HG02885 (cell line): ENCODE results near the gene CTXN1.
"Not testable (repeated sequence)": the region's sequence is repeated elsewhere in the genome, so short reads cannot be mapped to it uniquely, and the experiment has no call there.

Experiments
- ATAC-seq: cut with Tn5 transposase; IDR thresholded peaks from one replicate; pipeline ENCODE4 v1.9.1; 2021; ENCODE audit warnings: mild to moderate bottlenecking; ENCODE audit not compliant: unreplicated experiment, poor library complexity

Gene CTXN1

GRCh38 chr19:7927605-7928333 lies 1.8 kb upstream of the CTXN1 start:
- no peak for ATAC-seq

GRCh38 chr19:7926727-7927604 lies 1.0 kb upstream of the CTXN1 start:
- no peak for ATAC-seq

DNA sequence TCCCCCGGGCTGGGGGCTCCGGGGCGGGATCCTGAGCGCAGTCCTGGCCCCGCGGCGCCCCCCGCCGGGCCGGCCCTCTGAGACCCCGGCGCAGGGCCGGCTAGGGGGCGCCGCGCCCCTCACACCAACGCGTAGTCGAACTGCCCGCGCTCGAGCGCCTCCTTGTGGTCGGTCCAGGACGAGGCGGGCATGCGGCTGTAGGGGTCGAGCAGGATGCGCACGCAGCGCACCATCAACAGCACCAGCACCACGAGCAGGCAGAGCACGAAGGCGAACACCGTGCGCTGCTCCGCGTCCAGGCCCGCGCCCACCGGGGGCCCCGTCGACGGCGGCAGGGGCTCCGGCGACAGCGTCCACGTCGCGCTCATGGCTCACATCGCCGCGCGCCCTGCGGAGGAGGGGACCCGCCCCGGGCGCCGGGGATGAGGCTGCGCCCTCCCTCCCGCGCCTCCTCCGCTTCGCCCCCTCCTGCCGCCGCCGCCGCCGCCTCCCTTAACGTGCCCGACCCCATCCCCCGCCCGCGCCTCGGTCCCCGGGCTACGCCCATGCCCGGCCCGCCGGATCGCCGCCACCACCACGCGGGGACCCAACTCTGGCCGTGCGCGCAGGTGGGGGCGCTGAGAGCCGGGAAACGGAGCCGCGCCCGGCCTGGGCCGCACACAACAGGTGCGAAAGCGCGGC lies 624 bp downstream of the CTXN1 start:
- ATAC-seq = peak; percentile 28

DNA sequence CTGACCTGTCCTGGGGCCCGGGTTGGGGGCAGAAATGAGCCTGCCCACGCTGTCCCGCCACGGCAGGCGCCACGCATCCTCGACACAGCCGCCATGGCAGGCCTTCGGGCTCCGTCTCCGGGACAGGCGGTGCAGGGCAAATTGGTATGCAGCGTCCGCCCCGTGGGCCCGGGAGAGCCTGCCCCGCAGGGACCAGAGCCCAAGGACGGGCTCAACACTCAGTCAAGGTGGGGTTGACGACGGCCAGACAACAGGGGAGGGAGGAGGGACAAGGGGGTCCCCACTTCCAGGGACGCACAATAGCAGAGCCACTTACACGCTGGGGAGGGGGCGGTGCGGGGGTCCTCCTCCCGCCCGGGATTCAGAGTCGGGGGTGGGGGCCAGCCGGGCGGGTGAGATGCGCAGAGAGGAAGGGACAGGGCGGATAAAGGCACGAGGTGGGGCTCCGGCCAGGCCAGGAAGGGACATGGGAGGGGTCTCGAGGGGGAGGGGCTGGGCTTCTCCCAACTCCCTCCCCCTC lies 1.2 kb downstream of the CTXN1 start:
- ATAC-seq = no peak

GRCh38 chr19:7924241-7924640 lies 1.7 kb downstream of the CTXN1 start:
- no peak for ATAC-seq

DNA sequence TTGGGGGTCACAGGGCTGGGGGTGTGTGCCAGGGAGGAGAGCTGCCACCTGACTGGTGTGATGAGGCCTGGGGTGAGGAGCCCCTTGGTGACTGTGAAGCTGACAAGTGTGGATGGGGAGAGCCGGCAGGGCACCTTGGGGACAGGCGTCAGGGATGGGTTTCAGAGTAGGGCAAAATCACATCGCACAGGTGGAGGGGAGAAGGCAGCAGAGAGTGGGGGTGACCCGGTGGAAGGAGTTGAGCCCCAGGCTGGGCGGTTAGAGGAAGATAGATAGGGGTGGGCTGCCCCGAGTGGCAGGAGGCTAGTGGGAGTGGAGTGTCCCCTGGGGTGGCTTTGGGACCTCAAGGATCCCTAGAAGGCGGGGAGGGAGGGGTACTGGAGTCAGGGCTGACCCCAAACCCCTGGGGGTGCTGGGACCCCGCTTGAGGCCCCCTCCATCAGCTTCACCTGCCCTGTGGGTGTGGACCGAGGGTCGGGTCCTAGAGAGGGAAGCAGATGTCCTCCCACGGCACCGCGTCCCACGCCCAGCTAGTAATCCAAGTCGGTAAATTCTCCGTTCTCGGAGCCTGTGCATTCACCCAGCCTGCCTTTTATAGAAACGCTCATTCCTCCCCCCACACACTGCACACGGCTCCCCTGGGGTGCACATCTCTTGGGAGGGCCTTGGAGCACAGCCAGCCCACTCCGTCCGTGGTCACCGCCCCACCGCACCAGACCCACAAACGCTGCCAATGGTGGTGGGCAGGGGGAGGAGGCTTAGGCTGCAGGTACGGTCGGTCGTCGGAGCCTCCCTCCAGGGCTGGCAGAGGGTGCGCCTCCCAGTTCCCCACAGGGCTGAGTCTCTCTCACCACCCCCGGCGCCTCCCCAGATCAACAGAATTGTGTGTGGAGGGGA lies 2.4 kb downstream of the CTXN1 start:
- no peak for ATAC-seq

DNA sequence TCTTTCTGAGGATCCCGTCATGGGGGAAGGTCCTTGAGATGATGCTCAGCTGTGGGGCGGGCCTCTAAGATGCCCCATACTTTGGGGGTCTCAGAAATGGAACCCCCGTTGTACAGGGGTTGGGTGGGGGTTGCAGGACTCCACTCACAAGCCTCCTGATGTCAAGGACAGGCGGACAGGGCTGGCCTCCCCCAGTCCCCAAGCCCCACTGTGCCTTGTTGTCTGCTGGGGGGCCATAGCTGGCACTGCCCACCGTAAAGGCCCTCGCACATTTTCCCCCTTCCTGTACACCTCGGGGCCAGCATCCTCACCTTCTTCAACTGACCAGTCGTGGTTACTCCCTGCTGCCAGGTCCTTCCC lies 3.1 kb downstream of the CTXN1 start:
- no peak for ATAC-seq

GRCh38 chr19:7921967-7922835 lies 3.7 kb downstream of the CTXN1 start:
- ATAC-seq = no peak

DNA sequence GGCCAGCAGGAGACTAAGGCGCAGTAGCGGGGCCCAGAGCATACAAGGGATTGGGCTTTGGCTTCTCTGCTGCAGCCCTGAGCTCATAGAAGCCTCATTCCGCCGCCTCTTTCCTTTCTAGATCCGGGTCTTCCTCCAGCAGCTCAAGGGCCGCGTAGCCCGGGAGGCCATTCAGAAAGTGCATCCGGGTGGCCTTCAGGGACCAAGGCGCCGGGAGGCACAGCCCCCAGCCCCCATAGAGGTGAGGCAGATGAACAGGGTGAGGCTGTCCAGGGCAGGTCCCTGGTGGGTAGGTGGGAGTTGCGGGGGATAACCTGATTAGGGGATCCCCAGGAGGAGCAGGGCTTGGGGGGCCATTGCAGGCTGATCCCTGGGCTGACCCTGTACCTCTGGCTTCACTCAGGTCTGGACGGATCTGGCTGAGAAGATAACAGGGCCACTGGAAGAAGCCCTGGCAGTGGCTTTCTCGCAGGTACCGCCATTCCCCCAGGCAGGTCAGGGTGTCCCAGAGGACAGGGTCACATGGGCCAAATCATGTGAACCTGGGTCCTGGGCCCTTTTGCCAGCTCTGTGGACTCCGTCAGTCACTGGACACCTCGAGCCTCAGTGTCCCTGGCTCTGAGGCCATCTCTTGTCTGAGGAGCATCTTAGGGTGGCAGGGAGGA lies 4.5 kb downstream of the CTXN1 start:
- no peak for ATAC-seq

GRCh38 chr19:7920519-7921301 lies 5.2 kb downstream of the CTXN1 start:
- ATAC-seq = peak; percentile 54

- ATAC-seq = peak; percentile 59
Measured at GRCh38 chr19:7919610-7920518, 6.1 kb downstream of the CTXN1 start, which contains the start of gene SNAPC2. TSS of gene SNAPC2 (plus strand) at chr19:7920338. CDS start at chr19:7920367, 29 bp downstream.

DNA sequence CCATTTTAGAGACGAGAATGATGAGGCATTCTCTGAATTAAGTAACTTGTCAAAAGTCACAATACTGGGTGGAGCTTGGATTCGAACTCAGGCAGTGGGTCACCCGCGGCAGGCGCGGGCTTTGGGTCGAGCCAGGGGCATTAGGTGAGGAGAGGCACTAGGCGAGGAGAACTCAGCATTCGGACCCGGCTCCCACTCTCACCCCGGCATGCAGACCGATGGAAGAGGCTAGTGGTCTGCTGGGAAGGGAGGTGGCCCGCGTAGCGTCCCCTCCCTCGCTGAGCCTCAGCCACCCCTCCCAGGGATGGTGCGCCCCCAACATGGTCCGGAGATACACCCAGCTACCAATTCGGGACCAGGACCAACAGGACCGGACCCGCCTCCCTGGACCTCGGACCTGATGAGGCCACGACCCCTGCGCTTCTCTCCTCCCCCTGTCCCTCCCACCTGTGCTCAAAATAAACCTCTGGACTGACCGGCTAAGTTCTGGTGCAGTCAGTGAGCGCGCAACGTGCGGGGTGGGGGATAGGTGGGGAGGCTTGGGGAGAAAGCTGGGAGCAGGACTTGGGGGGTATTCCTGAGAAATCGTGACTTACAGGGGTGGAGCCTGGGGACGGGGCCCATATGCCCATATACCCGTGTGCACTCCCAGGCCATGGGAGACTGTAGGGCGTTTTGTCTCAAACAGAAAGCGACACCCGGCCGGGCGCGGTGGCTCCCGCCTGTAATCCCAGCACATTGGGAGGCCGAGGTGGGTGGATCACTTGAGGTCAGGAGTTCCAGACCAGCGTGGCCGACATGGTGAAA lies 7.1 kb downstream of the CTXN1 start:
- ATAC-seq = no peak

GRCh38 chr19:7918062-7918614 lies 7.8 kb downstream of the CTXN1 start:
- ATAC-seq = not testable (repeated sequence)

DNA sequence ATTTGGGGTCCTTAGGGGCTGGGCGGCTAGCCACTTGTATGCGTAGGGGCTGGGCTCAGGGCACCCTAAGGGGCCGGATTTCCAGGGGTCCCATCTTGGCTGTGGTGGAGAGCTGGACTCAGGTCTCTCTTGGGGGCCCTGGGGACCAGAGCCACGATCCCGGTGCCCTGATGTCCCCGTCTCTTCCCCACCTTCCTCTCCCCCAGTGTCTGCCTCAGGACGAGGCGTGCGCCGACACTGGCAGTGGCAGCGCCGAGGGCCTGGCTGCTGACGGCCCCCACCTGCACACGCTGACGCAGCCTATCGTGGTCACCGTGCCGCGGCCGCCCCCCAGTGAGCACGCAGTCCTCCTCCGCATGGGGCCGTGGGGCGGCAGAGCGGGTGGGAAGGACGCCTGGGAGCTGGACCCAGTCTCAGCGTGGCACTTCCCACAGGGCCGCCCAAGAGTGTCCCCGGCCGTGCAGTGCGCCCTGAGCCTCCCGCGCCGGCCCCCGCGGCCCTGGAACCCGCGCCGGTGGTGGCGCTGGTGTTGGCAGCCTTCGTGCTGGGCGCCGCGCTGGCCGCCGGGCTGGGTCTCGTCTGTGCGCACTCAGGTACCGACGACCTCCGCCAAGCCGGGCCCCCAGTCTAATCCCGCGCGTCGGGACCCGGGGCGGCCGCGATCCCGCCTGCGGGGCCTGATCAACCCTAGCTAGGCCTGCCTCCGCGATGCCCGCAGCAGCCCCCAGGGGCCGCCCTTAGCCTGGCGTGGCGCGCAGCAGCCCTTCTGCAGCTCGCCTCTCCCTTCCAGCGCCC lies 8.5 kb downstream of the CTXN1 start:
- ATAC-seq = no peak

GRCh38 chr19:7916955-7917266 lies 9.0 kb downstream of the CTXN1 start:
- ATAC-seq = no peak
